Suprapubic skin (tissue), 4 donors: Measurements from ENCODE around the gene CPEB3. TPM values are rescaled to one million over a fixed set of nuclear protein-coding genes. Genes with fewer than 3 reads are reported as not detected.

ENCODE experiments used
- DNase-seq, 2 donors: peaks; one replicate each; pipeline ENCODE4 v3.0.0-alpha.2; 2019; ENCODE audit warnings: low spot score in 2 of 2
- H3K27ac ChIP-seq: fragments of 200-600 bp; sonication (generic); one replicate; pipeline ENCODE4 v1.5.1; 2019
- H3K27me3 ChIP-seq: fragments of 200-600 bp; sonication (generic); one replicate; pipeline ENCODE4 v1.5.1; 2019
- H3K36me3 ChIP-seq: fragments of 200-600 bp; sonication (generic); one replicate; pipeline ENCODE4 v1.5.1; 2019
- H3K4me1 ChIP-seq: fragments of 200-600 bp; sonication (generic); one replicate; pipeline ENCODE4 v1.5.1; 2019
- H3K4me3 ChIP-seq: fragments of 200-600 bp; sonication (generic); one replicate; pipeline ENCODE4 v1.5.1; 2019; ENCODE audit warnings: mild to moderate bottlenecking
- H3K9me3 ChIP-seq: fragments of 200-600 bp; sonication (generic); one replicate; pipeline ENCODE4 v1.5.1; 2019
- CTCF ChIP-seq, 2 donors: fragments of 200-600 bp in 1 of 2; fragments of 450-650 bp in 1 of 2; sonication (generic) in 1 of 2; IDR thresholded peaks; one replicate each; pipeline ENCODE4 v1.5.1; 2016 to 2019; ENCODE audit warnings: antibody characterized with exemption in 2 of 2, mild to moderate bottlenecking in 1 of 2, moderate library complexity in 1 of 2
- EP300 ChIP-seq: sonication (generic); formaldehyde crosslinking; IDR thresholded peaks from one replicate; pipeline ENCODE4 v1.6.1; 2017; ENCODE audit warnings: antibody characterized with exemption
- POLR2A ChIP-seq, 2 donors: fragments of 450-650 bp; IDR thresholded peaks; one replicate each; pipeline ENCODE4 v1.6.1; 2017; ENCODE audit warnings: antibody characterized with exemption in 2 of 2, mild to moderate bottlenecking in 2 of 2, moderate library complexity in 2 of 2
- POLR2AphosphoS5 ChIP-seq, 3 donors: sonication (generic); formaldehyde crosslinking; IDR thresholded peaks; one replicate each; pipeline ENCODE4 v1.6.1; 2017; ENCODE audit warnings: antibody characterized with exemption in 3 of 3
- WGBS: methylation state at CpG from one replicate; pipeline ENCODE4 v1.1.5; 2018; 5-methylcytosine and 5-hydroxymethylcytosine counted together
- total RNA-seq, 4 donors: library from RNA; depleted of rRNA; stranded (reverse); fragments of >200 nt; gene quantifications; one replicate each; pipeline ENCODE4 v1.1.0, GENCODE V29; 2016

Gene CPEB3
- total RNA-seq, 4 donors from 2014 or later = 7.8 to 19.2 (median 10.4) TPM

GRCh38 chr10:92081641-92082040 lies 209.2 kb downstream of the CPEB3 start:
- peaks cover 14% of the 10 kb centered on the region for H3K36me3 ChIP-seq
- no peaks in the 10 kb centered on the region for H3K4me1 ChIP-seq
- no peak for TF ChIP-seq POLR2A (IDR thresholded peaks at IDR 0.05)
- no peak for TF ChIP-seq CTCF (IDR thresholded peaks at IDR 0.05)
- no peak for TF ChIP-seq EP300
- no peak for TF ChIP-seq POLR2AphosphoS5 (IDR thresholded peaks at IDR 0.05)
- DNase-seq = no peak
- no peaks in the 10 kb centered on the region for H3K27me3 ChIP-seq
- no peak overlapping the region for H3K4me3 ChIP-seq
- H3K9me3 ChIP-seq = no peaks in the 10 kb centered on the region
- H3K27ac ChIP-seq = no peak overlapping the region

DNA sequence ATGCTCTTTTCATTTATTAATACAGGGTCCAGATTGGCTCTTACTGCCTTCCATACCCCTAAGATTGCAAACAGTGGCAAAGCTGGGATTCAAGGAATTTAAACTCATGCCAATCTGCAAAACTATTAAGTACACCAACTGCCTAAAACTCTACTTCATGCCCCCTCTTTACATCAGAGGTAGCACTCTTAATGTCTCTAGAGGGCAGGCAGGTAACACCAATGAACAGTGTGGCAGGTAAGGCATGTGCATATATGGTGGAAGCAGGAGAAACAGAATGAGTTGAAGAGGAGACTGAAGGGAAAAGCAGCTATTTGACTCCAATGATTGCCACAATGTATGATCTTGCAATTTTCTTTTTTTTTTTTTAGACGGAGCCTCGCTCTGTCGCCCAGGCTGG lies 210.6 kb downstream of the CPEB3 start:
- no peak for TF ChIP-seq POLR2AphosphoS5 (IDR thresholded peaks at IDR 0.05)
- TF ChIP-seq POLR2A (IDR thresholded peaks at IDR 0.05) = no peak
- TF ChIP-seq CTCF (IDR thresholded peaks at IDR 0.05) = no peak
- no peak for TF ChIP-seq EP300
- Histone ChIP-seq H3K27me3 (no peaks in the 10 kb centered on the region), H3K4me1 (no peaks in the 10 kb centered on the region), H3K27ac (no peak overlapping the region), H3K36me3 (peaks cover 22% of the 10 kb centered on the region), H3K4me3 (no peak overlapping the region), H3K9me3 (no peaks in the 10 kb centered on the region)
- no peak for DNase-seq
- 93% methylated on average over 3 of the region's 3 CpGs for WGBS

- Histone ChIP-seq H3K4me3 (no peak overlapping the region), H3K9me3 (no peaks in the 10 kb centered on the region), H3K4me1 (no peaks in the 10 kb centered on the region), H3K27me3 (no peaks in the 10 kb centered on the region), H3K36me3 (peaks cover 22% of the 10 kb centered on the region), H3K27ac (no peak overlapping the region)
- WGBS = 91% methylated on average over 6 of the region's 6 CpGs
- no peak for DNase-seq
- TF ChIP-seq POLR2AphosphoS5 (IDR thresholded peaks at IDR 0.05) = no peak
- TF ChIP-seq POLR2A (IDR thresholded peaks at IDR 0.05) = no peak
- no peak for TF ChIP-seq EP300
- no peak for TF ChIP-seq CTCF (IDR thresholded peaks at IDR 0.05)
These were observed 211.9 kb downstream of the CPEB3 start for GRCh38 chr10:92079003-92079402.

GRCh38 chr10:92076722-92077121 lies 214.2 kb downstream of the CPEB3 start:
- H3K27me3 ChIP-seq = no peaks in the 10 kb centered on the region
- peaks cover 22% of the 10 kb centered on the region for H3K36me3 ChIP-seq
- no peak overlapping the region for H3K27ac ChIP-seq
- H3K4me3 ChIP-seq = no peak overlapping the region
- no peaks in the 10 kb centered on the region for H3K4me1 ChIP-seq
- H3K9me3 ChIP-seq = no peaks in the 10 kb centered on the region
- TF ChIP-seq POLR2AphosphoS5 (IDR thresholded peaks at IDR 0.05) (no peak), POLR2A (IDR thresholded peaks at IDR 0.05) (no peak), CTCF (IDR thresholded peaks at IDR 0.05) (no peak), EP300 (no peak)
- no peak for DNase-seq

GRCh38 chr10:92075829-92076228 lies 215.0 kb downstream of the CPEB3 start:
- no peak for DNase-seq
- Histone ChIP-seq H3K4me3 (no peak overlapping the region), H3K9me3 (no peaks in the 10 kb centered on the region), H3K27me3 (no peaks in the 10 kb centered on the region), H3K36me3 (peaks cover 18% of the 10 kb centered on the region), H3K4me1 (no peaks in the 10 kb centered on the region), H3K27ac (no peak overlapping the region)
- TF ChIP-seq POLR2A (IDR thresholded peaks at IDR 0.05) (no peak), CTCF (IDR thresholded peaks at IDR 0.05) (no peak), EP300 (no peak), POLR2AphosphoS5 (IDR thresholded peaks at IDR 0.05) (no peak)
